CD4-positive, alpha-beta T cell treated with Interleukin-4 for 4 hours (primary cell): ENCODE data around the gene SF3B4.
A peak's percentile ranks its signal among the peaks of the same experiment; 100 is the strongest.
"Not testable (repeated sequence)": the region's sequence is repeated elsewhere in the genome, so short reads cannot be mapped to it uniquely, and the experiment has no call there.

ENCODE experiments used
- DNase-seq: peaks from one replicate; pipeline ENCODE4 v3.0.0-alpha.2; 2020

The SF3B4 gene

DNA sequence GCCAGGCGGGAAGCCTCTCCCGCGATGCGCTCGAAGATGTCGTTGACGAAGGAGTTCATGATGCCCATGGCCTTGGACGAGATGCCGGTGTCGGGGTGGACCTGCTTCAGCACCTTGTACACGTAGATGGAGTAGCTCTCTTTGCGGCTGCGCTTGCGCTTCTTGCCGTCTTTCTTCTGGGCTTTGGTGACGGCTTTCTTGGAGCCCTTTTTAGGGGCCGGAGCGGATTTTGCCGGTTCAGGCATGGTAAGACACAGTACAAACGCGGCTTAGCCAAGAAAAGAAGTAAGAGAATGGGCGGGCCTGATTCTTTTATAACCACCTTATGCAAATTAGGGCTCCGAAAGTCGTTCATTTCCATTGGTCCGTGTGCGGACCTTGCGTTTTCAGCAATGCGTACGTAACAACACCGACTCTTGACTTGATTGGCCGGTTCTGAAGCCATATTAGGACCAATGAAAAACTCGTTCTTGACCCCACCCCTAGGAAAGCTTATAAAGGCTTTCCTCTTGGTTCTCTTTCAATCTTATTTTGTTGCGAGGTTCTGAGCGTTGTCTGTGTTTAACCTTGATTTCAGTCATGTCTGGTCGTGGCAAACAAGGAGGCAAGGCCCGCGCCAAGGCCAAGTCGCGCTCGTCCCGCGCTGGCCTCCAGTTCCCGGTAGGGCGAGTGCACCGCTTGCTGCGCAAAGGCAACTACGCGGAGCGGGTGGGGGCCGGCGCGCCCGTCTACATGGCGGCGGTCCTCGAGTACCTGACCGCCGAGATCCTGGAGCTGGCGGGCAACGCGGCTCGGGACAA lies 41.0 kb downstream of the SF3B4 start:
- peak; percentile 99 for DNase-seq

GRCh38 chr1:149886121-149886395 lies 41.5 kb downstream of the SF3B4 start:
- DNase-seq = not testable (repeated sequence)

- peak; percentile 53 for DNase-seq
Observed at GRCh38 chr1:149885339-149886120, 42.1 kb downstream of the SF3B4 start.

GRCh38 chr1:149884433-149885338 lies 42.9 kb downstream of the SF3B4 start:
- peak; percentile 11 for DNase-seq

- no peak for DNase-seq
Observed at GRCh38 chr1:149883598-149884247, 43.9 kb downstream of the SF3B4 start.

DNA sequence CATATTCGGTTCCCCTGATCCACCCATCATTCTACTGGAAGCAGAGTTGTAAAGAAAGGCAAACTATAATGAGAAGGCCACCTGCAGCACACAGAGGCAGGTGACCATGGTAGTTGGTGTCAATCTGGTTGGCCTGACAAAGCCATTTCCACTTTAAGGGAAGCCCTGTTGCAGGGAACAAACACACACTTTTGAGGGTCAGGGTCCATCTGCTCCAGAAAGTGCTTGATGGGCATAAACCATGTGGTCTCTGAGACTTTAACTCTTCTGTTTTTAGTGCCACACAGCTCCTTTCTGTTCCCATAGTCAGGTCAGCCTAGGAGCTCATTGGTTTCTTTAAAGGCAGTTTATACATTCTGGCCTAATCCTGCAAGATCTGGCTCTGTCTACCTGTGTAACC lies 45.7 kb downstream of the SF3B4 start:
- DNase-seq = no peak

- peak; percentile 81 for DNase-seq
Observed at GRCh38 chr1:149879556-149879955, 48.0 kb downstream of the SF3B4 start.

DNA sequence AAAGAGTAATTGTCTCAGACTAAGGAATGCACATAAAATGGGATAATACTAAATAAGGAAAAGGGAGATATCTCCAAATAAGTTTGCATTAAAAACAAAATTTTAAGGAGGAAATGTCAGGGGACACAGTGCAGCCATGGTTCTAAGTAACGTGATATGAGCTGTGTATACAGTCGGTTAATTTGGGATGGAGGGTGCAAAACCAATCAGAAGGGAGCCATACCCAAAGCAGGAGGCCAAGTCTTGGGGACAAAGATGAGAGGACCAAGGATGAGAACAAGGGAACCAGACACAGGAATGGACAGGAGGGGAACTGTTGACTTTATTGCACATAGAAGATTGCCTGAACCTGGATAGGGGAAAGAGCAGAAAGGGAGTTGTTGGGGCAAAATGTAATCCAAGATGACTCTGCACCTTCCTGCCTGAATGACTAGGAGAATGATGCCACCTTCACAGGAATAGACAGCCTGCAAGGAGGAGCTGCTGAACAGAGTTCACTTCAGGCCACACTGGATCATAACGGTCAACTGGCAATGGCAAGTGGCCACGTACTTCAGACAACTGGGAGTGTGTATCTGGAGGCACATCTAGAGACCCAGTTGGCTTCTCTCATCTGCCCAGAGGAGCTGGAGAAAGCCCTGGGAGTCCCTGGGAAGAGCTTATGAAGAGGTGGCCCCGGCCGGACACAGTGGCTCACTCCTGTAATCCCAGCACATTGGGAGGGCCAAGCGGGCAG lies 50.2 kb downstream of the SF3B4 start:
- no peak for DNase-seq
